T-helper 1 cell treated with Interleukin-12 subunit alpha and Interleukin-12 subunit beta and Interleukin-4 antibody, amounts not matched to agents 30 ng/mL and 1 ng/mL, for 36 hours (primary cell): ENCODE results near the gene LSM14A. TPM values are rescaled to one million over a fixed set of nuclear protein-coding genes. Genes with fewer than 3 reads are reported as not detected.
"Not testable (repeated sequence)": the region's sequence is repeated elsewhere in the genome, so short reads cannot be mapped to it uniquely, and the experiment has no call there.

Experiments used
- intact Hi-C: fragments of 100-400 bp; cut with micrococcal nuclease; formaldehyde crosslinking; loops from one replicate; pipeline ENCODE4 v1.15.1; 2024
- total RNA-seq: library from RNA; stranded (reverse); gene quantifications from 2 replicates; pipeline ENCODE4 v1.2.3, GENCODE V29; 2022

LSM14A gene
- total RNA-seq, 1 donor from 2014 or later, result 124 TPM

DNA sequence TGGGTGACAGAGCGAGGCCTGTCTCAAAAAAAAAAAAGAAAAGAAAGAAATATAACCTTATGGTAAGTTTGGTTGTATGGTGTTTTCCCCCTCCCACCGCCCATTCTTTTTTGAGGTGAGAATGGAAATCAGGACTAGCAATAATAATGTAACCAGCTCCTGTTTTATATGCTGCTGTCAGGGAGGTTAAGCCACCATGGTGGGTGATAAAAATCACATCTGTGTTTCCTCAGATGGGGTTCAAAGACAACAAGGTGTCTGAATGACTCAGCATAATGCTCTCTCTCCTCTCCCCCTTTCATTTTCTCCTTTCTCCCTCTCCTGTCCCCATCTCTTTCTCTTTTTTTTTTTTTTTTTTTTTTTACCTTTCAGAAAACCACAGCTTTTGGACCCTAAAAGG, 53.7 kb downstream of the LSM14A start:
- intact Hi-C loops, result loop anchor here (2.0 kb wide), 1 partner anchor 45 kb away; no protein-coding TSS in a partner anchor

DNA sequence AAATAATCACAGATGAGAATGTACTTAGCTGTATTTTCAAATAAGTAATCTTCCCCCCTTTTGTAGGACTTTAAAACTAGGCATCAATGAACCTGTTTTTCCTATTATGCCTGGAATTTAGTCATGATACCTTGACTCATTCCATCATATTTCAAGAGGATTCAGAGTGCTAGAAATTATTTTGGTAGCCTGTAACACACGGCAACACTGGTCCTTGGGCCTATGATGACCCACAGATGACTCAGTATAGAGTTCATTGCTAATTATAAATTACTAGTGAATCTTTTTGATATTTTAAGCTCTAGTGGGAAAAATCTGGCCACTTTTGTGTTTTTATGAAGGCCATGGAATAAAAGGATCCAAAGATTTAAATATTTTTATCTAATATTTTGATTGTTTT, 56.0 kb downstream of the LSM14A start:
- intact Hi-C loops, result no loop called here

DNA sequence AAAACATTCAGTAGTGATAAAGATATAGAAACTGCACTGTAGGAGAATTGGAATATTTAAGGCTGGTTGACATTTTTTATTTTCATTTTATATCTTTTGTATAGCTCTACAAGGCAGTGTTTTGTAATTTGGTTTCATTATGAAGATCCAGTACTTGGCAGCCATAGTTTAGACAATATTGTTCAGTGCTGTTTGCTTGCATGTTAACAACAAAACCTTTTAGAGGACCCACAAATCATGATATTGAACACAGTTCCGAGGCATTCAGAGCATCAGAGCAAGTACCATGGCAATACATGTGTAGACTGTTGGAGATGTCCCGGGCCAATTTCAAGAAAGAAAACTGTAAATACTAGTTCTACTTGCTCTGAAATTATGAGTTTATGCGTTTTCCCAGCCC, 56.5 kb downstream of the LSM14A start:
- intact Hi-C loops, result no loop called here

DNA sequence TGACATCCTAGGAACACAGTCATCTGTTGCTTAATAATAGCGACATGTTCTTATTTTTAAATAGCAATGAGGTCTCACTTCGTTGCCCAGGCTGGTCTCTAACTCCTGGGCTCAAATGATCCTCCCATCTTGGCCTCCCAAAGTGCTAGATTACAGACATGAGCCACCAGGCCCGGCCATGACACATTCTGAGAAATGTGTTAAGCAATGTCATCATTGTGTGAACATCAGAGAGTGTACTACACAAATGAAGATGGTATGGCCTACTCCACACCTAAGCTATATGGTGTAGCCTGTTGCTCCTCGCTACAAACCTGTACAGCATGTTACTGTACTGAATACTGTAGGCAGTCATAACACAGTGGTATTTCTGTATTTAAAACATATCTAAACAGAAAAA, 57.4 kb downstream of the LSM14A start:
- intact Hi-C loops, result no loop called here

DNA sequence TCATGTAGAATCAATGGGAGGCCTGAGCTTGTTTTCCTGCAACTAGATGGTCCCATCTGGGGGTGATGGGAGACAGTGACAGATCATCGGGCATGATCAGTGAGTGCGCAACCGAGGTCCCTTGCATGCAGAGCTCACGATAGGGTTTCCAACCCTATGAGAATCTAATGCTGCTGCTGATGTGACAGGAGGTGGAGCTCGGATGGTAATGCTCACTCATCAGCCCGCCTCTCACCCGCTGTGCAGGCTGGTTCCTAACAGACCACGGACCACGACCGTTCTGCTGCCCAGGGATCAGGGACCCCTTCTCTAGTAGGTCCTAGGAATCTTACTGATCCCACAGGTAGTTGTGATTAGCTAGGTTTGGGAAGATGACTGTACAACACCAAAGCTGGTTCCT, 58.5 kb downstream of the LSM14A start:
- intact Hi-C loops, result no loop called here

DNA sequence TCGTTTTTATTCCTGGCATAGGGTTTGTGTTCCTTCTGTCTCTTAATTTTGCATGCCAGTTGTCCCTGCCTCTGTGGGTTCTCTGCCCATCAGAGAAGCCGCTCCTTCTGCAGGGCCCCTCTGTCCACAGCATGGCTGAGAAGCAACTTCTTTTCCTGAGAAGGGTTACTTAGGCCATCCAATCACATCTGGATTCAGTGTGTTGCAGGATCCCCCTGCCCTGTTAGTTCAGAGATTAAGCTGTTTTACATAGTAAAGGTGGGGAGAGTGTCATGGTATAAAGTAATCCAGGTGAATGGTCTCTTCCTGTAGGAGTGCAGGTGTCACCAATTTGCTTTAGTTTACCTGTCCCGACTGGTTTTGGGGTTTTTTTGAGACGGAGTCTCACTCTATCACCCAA, 59.1 kb downstream of the LSM14A start:
- intact Hi-C loops, result no loop called here

DNA sequence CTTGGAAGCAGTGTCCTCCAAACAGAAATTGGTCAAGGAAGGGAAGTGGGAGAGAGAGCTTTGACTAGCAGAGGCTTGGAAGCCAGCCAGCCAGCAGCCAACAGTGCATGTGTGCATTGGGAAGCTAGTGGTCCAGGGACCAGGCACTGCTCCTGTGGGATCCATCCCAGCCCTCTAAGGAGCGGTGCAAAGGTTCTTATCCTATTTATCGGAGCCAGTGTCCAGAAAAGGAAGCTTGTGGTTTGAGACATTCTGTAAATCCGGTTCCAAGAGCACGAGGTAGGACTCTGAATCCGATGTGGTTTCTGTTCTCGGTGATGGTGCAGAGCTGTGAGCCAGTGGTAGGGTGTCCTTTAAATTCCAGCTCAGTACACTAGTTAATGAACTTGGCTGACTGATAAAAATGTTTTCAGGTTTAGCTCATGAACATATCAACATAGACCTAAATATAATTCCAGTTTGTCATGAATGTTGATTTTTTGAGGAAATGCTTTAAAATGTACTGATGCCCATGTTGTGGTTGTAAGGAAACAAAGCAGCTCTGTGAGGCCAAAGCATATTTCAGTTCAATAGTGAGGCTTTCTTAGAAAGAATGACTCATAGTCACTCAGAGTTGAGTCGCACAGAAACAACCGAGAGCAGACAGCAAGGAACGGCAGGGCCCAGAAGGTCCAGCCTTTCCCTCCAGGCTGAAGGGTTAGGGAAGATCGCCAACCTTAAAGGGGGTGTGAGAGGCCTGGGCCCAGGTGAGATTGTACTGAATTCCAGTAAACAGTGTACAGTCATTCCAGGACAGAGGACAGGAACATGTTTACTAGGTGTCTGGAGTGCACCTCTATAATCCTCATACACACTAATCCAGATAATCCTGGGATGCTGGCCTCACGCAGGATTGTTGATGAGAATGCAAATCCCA, 60.5 kb downstream of the LSM14A start:
- intact Hi-C loops, result loop anchor here (2.0 kb wide), 3 partner anchors 14 to 118 kb away; partner anchors contain the start of gene GARRE1

DNA sequence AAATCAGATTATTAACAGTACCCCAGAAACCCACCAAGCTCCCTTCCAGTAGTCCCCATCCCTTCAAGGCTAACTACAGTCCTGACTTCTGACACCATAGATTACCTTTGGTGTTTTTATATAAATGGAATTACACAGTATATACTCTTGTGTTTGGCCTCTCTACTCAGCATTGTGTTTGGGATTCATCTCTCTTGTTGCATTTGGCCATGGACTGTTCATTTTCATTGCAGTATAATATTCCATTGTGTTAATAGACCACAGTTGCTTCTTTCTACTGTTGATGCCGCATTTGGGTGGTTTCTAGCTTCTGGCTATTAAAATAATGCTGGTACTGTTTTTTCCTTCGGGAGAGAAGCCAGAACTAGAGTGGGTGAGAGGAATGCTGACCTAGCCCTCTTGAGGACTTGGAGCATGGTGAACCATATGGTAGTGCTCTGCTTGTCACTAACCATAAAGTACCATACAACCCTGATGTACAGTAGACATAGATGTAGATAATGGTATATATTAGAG, 63.2 kb downstream of the LSM14A start:
- intact Hi-C loops, result no loop called here

DNA sequence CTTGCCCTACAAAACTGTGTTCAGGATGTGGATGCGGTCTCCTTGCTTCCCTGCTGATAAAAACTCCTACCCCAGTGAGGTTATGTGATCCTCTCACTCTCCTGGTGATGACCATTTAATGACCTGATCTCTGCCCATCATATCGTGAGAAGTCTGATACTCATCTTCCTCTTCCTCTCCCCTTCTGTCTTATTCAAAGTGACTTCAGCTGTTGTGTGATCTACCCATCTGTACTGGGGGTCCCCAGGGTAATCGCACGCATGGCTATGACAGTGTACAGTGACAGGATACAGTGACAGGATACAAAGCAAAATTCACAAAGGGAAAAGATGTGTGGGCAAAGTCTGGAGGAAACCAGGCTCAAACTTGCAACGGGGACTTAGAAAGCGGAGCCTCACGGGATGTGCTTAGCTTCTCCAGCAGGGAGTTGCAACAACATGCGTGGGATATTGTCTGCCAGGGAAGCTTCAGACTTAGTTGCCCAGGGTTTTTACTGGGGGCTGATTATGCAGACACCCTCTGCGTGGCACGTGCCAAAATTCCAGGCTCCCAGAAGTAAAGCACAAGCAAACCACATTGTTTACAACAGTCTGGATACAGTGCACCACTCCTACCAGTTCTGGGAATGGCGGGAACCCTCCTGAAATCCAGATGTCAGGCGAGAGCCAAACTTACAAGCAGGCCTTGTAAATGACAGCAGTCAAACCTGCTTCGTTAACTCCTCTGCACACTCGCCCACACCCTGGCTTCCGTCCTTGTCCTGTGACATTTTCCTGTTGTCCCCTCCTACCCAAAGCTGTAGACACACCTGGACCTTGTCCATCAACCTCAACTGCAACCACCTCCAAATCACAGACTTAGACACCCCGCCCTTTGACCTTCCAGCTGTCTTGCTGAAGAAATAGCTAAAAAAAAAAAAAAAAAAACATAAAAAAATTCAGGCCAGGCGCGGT, 64.0 kb downstream of the LSM14A start:
- intact Hi-C loops, result no loop called here

DNA sequence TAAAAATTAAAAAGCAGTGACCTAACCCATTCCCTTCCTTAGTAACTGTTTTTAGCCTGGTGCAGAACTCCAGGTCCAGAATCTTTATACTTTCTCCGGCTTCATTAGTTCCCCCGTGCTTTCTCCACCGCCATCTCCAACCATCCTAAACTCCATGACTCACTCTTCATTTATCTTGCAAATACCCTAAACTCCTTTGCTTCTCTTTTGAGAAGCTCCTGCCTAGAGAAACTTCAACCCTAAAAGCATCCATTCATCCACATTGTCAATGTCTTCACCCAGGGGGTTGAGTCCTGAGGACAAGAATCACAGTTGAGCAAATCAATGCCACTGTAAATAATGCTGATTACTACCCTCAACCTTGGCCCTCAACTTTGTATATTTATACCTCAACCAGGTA, 65.0 kb downstream of the LSM14A start:
- intact Hi-C loops, result no loop called here

DNA sequence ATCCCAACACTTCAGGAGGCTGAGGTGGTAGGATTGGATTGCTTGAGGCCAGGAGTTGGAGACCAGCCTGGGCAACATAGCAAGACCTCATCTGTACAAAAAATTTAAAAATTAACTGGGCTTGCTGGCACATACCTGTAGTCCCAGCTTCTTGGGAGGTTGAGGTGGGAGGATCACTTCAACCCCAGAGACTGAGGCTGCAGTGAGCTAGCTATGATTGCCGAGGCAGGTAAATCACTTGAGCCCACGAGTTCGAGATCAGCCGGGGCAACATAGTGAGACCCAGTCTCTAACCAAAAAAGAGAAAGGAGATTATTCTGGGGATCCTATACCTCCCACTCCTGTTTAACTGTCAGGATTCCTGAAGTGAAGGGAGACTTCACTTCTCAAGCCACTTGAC, 65.6 kb downstream of the LSM14A start:
- intact Hi-C loops, result no loop called here

DNA sequence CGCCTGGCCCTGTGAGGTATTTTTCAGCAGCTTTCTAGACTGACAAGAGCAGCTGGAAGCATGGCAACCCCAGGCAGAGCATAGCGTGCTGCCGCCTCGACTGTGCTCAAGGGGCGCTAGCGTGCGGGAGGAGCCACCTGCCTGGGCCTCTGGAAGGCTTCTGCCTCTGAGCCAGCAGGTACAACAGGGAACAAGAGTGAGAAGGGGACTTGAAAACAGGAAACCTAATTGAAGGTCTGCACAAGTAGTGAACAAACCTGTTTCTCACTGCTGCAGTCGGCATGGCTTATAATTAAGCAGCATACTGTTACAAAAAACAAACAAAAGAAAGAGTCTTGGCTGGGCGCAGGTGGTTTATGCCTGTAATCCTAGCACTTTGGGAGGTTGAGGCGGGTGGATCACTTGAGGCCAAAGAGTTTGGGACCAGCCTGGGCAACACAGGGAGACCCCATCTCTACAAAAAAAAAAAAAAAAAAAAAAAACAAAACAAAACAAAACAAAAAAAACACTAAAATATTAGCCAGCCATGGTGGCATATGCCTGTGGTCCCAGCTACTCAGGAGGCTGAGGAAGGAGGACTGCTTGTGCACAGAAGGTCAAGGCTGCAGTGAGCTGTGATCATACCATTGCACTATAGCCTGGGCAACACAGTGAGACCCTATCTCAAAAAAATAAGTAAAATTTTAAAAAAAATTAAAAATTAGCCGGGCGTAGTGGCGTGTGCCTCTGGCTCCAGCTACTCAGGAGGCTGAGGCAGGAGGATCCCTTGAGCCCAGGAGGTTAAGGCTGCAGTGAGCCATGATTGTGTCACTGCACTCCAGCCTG, 69.4 kb downstream of the LSM14A start:
- intact Hi-C loops, result no loop called here

DNA sequence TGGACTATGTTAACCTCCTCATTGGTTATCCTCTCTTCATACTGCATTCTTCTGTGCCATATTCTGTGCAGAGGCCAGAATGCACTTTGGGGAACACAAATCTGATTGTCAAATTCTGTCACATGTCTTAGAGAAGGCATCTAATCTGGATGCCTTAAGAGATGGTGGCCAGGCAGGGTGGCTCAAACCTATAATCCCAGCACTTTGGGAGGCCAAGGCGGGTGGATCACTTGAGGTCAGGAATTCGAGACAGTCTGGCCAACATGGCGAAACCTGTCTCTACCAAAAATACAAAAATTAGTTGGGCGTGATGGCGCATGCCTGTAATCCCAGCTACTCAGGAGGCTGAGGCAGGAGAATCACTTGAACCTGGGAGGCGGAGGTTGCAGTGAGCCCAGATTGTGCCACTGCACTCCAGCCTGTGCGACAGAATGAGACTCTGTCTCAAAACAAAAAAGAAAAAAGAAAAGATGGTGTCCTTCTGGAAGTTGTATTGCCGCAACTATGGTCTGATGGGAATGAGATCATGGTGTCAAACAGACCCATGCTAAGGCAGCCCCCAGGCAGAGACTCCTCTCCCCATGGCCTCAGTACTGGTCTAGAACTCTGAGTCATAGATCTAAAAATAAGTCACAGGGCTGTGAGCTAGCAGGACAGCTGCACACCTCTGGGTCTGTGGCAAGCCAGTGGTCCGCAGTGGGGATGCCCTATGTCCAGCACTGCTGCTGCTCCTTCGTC, 71.0 kb downstream of the LSM14A start:
- intact Hi-C loops, result not testable (repeated sequence)

DNA sequence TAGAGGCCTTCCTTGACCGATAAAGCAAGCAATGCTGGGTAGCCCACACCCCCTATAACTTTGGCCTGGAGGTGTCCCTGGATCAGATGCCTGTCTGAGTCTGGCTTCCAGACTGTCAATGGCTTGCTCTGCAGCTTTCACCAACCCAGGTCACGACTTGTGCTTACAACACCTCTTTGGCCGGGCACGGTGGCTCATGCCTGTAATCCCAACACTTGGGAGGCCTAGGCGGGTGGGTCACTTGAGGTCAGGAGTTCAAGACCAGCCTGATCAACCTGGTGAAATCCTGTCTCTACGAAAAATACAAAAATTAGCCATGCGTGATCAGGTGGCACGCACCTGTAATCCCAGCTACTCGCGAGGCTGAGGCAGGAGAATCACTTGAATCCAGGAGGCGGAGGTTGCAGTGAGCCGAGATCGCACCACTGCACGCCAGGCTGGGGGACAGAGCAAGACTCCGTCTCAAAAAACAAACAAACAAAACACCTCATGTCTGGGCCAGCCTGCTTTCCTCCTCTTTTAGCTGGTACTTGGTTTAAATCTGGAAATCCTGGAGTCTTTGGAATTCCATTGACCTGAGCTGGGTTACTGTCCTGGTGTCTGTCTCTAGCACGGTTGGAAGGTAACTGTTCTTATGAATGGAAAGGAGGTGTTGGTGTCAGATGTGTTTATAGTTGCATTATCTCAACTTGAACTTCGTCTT, 71.7 kb downstream of the LSM14A start:
- intact Hi-C loops, result no loop called here

DNA sequence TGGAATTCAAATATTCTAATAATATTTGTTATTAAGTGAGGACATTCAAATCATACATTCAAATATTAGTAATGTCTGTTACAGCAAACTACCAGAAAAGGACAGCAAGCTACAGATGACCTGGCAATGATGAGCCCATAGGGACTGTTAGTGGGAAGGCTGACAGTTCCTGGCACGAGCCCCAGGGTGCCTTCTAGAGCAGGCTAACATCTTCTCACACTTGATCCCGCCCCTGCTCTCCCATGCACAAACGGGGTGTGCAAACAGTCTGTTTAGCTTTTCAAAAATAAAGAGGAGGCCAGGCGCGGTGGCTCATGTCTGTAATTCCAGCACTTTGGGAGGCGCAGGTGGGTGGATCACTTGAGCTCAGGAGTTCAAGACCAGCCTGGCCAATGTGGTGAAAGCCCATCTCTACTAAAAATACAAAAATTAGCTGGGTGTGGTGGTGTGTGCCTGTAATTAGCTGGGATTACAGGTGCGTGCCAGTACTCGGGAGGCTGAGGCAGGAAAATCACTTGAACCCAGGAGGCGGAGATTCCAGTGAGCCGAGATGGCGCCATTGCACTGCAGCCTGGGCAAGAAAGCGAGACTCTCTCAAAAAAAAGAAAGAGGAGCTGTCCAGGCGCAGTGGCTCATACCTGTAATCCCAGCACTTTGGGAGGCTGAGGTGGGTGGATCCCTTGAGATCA, 72.5 kb downstream of the LSM14A start:
- intact Hi-C loops, result no loop called here

DNA sequence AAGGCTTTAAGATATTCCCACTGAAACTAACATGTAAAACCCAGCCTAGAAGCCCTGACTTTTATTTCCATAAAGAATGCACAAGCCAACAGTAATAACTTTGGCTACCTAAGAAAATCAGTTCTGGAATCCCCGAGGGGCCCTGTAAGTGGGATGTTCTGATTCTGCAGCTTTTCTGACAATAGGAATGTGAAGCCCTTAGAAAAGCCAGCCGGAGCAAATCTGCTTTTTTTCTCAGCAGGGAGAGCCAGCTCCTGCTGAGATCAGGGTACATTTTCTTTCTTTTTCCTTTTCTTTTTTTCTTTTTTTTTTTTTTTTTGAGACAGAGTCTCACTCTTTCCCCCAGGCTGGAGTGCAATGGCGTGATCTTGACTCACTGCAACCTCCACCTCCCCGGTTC, 74.0 kb downstream of the LSM14A start:
- intact Hi-C loops, result no loop called here

DNA sequence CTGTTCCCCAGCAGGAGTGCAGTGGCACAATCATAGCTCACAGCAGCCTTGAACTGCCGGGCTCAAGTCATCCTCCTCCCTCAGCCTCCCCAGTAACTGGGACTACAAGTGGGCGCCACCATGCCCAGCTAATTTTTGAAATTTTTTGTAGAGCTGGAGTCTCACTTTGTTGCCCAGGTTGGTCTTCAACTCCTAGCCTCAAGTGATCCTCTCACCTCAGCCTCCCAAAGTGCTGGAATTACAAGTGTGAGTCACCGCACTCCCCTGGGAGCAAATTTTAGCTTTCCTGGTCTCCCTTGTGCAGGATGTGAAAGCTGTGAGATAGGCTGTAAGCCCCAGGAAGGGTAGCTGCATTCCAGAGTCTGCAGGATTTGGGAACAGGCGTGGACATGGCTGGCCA, 76.6 kb downstream of the LSM14A start:
- intact Hi-C loops, result no loop called here

DNA sequence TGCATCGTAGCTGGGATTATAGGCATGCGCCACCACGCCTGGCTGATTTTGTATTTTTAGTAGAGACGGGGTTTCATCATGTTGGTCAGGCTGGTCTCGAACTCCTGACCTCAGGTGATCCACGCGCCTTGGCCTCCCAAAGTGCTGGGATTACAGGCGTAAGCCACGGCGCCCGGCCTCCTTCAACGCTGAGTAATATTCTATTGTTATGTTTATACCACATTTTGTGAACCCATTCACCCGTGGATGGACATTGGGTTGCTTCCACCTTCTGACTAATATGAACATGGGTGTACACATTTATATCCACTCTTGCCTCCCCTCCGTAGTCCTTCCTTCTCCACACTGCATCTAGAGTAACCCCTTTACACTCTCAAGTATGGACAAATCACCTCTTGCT, 80.9 kb downstream of the LSM14A start:
- intact Hi-C loops, result loop anchor here (10.0 kb wide), 1 partner anchor 182 kb away; no protein-coding TSS in a partner anchor

DNA sequence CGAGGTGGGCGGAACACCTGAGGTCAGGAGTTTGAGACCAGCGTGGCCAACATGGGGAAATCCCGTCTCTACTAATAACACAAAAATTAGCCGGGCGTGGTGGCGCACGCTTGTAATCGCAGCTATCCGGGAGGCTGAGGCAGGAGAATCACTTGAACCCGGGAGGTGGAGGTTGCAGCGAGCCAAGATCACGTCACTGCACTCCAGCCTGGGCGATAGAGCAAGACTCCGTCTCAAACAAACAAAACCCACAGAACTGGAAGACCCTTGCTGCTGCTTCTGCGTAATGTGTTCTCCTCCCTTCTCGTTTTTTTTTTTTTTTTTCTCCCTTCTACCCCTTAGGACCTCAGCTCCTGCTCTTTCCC, 81.4 kb downstream of the LSM14A start:
- intact Hi-C loops, result loop anchor here (1.0 to 10.0 kb wide), 7 partner anchors 17 to 181 kb away; partner anchors contain the start of gene PDCD2L
